Muscle of arm (tissue), 12 donors: Measurements from ENCODE around the gene GNB1L. TPM values are rescaled to one million over a fixed set of nuclear protein-coding genes. Genes with fewer than 3 reads are reported as not detected.

Experiments
- DNase-seq: peaks from one replicate; pipeline ENCODE4 v3.0.0-alpha.2; 2013
- polyA plus RNA-seq, 12 donors: library from polyadenylated mRNA; unstranded; fragments of 120-200 nt; gene quantifications; one replicate each; pipeline ENCODE4 v1.2.1, GENCODE V29; 2013; ENCODE audit not compliant: insufficient read length in 12 of 12

Gene GNB1L
- polyA plus RNA-seq, 12 donors = 1.8 to 5.0 (median 3.3) TPM; not detected in 2

DNA sequence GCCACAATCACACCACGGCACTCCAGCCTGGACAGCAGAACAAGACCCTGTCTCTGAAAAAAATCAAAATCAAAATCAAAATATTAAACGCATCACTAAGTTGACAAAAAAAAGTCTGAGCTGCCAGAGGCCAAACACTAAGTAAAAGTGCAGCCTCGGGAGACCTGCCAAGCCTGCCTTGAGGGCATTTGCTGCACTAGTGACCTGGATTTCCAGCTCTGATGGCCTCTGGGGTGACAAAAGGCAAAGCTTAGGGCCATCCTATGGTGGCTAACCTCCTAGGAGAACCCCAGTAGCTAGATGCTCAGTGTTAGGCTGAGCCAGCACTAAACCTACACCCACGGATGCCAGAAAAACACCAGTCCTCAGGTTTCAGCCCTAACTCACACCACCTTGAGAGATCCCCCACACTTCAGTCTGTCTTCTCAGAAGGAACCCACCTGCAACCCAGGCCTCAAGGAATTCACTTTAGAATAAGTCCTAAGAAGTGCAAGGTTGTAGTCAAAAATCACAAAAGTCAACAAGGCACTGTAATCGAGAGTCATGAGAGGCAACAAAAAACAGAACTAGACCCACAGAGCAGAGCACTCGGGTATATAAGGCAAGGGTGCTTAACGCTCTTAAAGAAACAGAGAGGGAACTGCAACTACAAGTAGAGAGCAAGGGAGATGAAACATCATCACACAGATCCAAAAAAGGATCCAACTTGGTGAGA, 28.6 kb downstream of the GNB1L start:
- DNase-seq = no peak

DNA sequence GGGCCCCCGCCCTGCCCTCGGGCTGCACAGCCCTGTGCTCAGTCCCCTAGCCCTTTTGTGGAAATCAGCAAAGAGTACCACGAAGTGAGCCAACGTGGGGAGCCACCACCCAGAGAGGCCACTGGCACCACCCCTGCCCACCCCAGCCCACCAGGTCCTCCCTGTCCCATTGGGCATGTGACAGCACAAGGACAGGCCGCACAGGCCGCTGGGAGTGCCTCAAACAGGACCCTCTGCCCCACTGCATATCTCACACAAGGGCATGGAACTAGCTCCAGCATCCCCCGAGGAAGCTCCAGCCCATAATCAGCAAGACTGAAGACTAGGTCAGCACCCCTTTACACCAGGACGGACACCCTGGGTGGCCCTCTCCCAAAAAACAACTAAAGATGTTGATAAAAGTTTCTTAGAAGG, 29.7 kb downstream of the GNB1L start:
- no peak for DNase-seq

DNA sequence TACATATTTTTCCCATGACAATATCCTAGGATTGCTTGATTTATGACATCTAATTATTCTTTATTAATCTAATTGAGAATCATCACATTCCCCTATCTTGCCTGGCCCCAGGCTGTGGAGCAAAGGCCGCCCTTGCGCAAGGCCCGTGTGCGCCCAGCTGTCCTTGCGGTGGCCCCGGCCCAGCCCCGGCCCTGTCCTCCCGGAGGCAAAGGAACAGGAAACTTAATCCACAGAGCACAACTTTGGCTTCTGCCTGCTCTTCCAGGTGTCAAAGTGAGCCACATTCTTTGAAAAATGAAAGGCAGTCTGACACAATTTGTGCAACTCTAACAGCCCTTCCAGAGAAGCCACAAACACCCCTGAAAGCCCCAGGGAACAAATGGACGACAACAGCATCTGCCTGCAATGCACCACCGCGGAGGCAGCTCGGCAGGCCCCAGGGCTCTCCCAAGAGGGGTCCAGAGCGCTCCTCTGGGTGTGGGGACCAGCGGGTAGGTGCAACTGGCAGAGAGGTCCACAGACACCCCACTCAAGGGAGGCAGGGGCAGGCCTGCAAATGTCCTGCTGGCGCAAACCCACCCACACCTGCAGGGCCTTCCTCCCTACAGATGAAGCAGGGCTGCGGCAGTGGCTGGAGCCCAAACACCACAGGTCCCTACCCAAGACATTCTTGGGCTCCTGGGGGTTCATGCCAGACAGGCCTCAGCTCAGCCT, 30.3 kb downstream of the GNB1L start:
- DNase-seq = no peak

DNA sequence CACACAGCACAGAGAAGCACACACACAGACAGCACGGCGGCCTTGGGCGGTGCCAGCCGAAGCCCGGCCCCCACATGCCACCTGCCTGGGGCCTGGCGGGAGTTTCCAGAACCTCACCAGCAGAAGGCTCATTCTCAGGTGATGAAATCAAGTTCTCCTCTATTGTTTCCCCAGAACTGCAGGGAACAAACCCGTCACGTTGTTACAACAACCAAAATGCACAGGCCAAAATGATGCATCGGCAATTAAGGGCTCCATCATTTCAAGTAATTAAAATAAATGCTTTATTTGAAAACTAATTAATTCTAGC, 30.8 kb downstream of the GNB1L start:
- DNase-seq = no peak

DNA sequence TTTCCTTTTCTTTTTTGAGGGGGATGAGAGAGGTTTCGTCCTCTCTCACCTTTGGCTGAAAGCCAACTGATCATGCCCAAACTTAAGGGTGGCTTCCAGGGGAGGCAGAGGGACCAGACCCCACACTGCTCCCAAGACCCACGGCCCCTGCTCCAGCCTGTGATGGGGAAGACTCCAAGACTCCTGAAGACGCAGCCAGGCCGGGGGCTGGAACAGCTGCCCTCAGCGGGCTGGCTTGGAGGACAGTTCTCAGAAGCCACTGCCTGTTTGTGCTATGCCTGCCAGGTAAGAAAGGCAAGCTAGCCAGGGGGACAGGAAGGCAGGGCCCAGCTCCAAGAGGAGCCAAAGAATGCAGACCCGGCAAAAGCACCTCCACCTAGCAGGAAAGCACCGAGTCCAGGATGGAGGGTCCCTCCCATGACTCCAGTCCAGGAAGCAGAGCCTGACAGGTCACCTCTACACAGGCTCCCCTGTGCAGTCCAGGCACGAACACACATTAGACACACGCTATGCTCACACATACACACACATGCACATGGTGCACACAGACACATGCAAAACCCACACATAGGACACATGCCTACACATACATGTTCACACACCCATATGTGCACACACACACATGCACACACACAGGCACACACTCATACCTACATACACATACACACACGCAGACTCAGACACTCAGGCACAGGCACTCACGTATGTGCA, 31.3 kb downstream of the GNB1L start:
- DNase-seq = no peak

DNA sequence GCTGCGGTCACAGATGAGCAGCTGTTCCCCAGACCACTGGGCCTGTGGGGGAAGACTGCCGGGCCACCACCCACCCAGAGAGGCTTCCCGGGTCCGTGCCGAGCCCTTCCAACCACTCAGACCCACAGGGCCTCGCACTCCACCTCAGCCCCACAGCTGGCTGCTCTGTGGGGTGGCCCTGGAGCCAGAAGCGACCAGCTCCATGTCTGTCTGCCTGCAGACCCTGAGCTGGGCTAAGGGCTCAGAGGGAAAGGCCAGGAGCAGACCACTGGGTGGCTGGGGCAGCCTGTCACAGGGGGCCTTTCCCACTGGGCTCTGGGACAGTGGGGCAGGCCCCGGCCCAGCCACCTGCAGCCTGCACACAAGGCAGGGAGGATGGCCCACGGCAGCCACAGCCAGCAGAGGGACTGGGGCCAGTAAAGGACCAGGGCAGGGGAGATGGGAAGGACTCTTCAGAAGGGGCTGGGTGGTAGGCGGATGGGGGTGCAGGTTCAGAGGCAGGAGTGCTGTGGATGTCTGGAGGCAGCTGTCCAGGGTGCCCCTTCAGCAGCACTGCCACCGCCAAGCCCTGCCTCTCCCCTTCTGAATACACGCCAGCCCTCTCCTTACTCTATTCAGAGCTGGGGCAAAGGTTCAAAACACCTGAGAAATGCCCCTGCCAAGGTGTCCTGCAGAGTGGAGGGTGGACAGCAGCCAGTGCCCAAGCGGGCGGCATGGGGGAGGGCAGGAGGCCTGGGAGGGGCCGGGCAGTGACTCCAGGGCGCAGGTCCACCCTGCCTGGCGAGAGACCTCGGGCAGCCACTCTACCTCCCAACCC, 32.2 kb downstream of the GNB1L start:
- DNase-seq = no peak

DNA sequence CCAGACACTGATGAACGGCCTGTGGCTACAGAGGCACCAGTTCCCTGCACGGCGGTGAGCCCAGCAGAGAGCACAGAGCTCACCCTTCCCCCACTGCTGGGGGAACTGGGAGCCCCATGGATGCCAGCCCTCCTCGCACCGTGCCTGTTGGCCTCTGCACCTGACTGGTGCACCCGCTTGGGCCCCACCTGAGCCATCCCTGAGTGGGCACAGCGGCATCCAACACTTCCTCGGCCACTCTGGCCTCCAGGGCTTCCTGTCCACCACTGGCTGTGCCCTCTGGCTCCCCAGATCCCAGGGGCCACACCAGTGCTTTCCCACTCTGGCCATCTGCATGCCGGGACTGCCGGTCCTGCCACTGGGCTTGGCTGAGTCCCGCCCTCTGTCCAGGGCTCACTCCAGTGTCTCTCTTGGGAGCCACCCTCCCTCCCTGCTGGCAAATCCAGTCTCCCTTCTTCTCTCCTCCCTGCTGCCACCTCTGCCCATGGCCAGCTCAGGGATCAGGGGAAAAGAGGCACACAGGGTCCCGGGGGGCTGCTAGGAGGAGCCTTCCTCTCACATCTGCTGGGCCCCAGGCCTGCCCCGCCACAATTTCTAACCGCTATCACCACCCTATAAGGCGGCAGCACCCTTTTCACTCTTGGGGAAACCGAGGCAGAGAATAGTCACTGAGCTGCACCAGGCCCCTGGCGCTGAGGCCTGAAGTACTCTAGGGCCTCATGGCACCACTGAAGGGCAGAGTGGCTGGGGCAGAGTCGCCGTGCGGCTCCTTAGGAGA, 33.0 kb downstream of the GNB1L start:
- DNase-seq = no peak

DNA sequence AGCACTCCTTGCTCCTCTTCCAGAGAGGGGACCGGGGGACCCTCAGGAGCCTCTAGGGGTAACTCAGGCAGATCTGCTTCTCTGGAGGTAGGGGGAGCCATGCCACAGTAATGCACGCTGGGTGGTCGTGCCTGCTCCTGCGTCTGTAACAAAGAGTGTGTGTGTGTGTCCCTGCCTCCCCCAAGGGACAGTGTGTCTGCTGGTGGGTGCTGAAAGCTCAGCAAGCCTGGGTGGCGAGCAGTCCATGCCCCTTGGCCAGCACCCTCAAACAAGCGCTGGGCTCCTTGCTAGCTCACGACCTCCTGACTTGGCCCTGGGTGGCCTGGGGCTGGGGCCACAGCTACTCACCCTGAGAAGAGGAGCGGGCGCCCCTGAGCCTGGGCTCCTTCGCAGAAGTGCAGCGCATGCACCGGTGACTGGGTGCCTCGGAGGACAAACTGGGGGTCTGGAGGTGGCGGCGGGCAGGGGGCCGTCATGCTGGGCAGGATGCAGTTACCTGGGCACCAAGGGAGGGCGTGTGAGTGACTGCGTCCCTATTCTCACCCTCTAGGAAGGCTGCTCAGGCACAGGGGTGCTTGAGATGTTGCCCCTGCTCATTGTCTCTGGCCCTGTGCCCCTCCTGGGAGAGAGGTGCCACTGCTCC, 33.7 kb downstream of the GNB1L start:
- no peak for DNase-seq

DNA sequence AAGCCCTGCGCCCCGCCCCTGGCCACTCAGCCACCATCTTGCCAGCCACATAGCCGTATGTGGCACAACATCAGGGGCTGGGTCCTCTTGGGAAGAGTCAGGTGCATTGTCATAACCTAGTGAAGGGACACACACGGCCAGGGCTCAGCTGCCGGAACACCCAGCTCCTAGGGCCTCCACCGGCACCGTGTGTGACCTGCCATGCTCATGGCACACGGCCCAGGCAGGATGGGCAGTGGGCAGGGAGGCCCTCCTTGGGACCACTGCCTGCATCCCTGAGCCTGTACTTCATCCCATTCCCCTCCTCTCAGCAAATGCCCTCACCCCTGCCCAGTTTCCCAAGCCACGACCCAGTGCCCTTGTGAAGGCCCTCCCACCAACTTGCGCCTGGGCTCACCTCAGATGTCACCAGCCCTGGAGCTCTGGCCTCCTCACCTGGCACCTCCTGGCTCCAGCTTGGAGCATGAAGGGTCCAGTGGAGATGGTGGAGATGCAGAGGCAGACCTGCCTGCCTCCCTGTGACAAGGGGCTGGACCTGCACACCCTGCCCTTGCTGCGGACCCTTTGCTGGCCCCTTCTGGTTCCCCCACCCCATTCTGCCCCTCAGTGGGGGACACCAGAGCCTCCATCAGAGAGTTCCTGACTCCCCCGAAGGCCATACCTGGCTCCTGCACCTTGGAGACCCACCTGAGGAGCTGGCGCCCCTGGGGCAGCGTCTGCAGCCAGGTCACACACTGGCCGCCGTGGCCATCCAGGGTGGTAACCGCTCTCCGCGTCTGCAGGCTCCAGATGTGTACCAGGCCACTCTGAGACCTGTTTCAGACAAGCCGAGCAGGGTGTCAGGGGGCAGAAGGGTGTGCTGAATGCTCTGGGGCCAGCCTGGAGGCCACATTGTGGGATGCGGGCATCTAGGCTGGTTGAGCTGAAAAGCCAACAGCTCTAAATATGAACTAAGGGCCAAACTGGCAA, 34.5 kb downstream of the GNB1L start:
- no peak for DNase-seq

DNA sequence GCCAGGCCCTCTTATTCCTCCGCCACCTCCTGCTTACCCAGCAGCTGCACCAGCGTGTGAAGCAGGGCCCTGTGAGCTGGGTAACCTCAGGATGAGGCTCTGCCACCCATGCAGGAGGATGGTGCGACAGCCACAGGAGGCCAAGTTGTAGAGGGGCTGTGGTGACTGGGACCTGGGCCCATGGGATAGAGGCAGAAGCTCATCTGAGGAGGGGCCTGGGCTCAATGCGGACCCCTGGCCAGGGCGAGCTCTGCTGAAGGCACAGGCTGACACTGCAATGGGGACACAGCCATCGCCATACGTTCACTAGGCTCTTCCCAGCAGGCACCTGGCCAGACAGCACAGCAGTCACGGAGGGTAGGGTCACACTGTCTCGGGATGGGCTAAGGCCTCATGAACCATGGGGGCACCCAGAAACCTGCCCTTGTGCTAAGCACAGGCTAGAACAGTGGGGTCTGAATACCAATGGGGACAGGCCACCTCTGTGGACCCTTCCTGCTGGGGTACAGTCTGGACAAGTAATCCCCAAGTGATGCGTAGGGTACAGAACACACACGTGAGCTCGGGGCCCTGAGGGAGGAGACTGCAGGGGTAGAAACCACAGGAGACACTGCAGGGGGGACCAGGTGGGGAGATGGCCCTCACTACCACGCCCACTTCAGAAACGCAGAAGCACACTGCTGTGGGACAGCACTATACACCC, 35.3 kb downstream of the GNB1L start:
- DNase-seq = no peak

DNA sequence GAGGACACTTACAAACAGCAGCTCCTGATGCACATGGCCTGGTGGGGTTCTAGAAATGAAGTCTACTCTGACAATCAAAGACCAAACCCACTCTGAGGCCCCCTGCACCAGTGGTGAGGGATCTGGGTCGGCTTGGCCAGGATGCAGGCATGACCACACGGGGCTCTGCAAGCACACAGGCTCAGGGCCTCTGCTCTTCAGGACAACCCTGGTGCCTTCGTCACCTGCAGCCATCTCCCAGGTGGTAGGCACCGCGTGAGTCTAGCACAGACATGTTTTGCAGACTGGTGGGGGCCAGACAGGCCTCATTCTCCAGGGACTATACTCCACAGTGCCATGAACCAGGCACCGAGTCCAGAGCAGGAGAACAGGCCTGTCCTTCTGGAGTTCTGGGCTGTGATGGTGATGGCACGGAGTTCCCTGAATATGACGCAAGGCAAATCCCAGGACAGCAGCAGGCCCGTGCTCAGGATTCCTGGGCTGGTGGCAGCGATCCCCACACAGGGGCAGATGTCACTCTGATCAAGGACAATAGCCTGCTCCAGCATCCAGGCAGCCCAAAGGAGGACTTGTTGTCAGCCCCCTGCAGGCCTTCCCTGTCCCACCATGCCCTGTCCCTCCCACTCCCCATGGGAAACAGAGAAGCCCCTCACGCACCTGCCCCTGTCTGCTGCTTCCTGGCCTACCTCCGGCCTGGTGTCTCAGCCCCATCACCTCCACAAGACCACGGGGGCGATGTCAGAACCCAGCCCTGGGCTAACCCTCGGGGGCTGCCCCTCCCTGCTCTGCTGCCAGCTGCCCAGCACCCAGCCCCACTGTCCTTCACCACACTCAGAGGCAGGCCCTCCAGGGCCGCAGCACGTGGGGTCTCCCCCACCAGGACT, 36.1 kb downstream of the GNB1L start:
- no peak for DNase-seq

DNA sequence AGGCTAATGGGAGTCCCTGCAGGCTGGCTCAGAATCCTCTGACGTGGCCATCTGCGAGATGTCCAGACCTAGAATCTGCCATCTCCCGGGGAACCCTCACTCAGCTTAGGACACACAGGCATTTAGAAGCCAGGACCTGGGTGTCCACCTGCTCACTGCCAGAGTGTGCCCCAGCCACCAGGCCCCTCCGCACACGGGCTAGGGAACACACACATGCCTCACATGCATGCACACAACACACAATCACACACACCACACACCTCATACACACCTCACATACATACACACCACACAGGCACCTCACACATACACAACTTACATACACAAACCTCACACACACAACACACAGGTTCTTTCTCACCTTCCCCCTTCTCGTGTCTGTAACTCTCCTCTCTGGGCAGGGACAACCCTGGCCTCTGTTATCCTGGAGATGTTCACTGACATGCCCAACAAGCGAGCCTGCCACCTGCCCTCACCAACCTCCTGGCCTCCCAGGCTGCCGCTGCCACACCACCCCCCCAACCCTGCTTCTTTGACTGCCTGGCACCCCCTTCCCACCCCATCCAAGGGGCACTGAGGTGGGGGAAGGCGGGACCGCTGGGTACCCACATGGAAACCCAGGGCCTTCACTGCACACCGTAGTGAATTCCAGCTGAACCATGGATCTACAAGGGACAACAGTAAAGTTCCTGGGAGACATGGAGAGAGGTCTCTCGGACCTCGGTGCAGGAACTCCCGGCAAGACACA, 38.1 kb downstream of the GNB1L start:
- no peak for DNase-seq

DNA sequence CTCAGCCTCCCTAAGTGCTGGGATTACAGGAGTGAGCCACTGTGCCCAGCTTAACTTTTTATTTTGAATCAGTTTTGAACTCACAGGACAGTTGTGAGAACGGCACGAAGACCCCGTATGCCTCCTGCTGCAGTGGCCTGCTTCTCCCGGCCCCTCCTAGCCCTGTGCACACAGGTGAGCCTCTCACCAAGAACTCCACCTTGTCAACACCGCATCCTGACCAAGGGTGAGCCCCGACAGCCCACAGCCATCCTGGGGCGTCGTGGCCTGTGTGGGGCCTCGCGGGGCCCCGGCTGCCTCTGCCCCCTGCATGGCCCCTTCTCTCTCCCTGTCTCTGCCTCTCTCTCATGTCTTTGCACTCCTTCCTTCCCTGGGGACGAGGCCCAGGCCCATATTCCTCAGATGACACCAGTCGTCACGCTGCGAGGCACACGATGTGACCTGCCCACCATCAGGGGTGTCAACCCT, 38.8 kb downstream of the GNB1L start:
- DNase-seq = no peak

DNA sequence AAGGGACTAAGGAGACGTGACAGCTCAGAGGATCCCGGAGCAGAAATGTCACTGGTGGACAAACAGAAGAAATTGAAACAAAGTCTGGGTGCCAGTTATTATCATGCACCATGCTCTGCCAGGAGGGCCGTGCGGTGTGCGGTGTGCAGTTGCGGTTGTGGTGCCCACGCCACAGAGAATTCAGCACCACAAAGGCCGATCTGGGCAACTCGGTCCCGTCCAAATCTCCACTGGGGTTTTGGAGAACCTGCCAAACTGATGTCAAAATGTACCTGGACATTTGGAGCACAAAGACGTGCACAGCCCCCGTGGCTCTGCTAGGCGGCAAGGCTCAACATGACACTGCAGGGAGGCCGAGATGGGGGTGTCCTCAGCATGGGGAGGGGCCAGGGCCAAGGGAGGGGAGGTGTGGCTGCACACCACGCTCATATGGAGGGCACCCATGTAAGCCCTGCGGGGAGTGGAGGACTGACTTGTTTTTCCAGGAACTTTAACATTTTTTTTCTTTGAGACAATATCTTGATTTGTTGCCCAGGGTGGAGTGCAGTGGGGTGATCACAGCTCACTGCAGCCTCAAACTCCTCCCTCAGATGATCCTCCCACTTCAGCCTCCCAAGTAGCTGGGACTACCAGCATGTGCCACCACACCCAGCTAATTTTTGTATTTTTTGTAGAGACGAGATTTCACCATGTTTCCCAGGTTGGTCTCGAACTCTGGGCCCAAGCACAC, 39.4 kb downstream of the GNB1L start:
- no peak for DNase-seq

DNA sequence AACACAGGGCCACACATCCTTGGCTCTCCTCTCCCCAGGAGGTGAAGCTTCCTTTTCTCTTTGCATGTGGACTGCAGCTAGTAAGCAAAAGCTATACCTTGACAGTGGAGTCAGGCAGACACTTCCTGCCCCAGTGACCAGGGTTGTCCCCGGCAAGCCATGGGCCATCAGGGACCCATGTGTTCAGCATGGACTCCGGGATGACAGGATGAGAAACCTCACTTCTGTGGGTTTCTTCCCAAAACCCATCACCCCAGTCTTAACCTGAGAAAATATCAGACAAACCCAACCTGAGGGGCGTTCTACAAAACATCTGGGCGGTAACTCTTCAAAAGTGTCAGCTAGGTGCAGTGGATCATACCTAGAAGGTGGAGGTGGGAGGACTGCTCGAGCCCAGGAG, 40.2 kb downstream of the GNB1L start:
- DNase-seq = no peak

DNA sequence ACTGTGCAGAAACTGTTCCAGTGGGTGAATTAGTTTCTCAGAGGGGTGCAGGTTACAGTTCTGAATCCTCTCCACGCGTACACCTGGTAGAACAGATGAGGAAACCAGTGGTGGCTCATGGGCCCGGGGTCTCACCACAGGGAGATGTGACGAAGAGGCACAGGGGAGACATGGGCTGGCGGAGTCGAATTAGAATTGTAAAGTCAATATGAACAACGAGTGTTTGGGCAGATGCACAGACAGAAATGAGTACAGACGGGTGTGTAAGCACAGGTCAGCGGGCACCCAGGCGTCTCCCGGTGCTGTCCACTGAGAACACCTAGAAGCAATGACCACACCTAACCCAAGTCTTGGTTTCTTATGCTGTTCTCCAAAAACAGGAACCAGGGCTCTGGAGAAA, 41.8 kb downstream of the GNB1L start:
- DNase-seq = no peak
